Stimulated activated memory B cell treated with anti-CD40 and anti-IgM and Interleukin-4, amounts not matched to agents 10 μg/mL and 1 μg/mL and 100 μg/mL, for 72 hours (primary cell): ENCODE data around the gene DAO.
A peak's percentile ranks its signal among the peaks of the same experiment; 100 is the strongest.

Experiments used
- ATAC-seq: fragments of 150-1000 bp; cut with Tn5 transposase; 2 replicates; pipeline ENCODE4 v1.10.0; 2021
- H3K27ac Mint-ChIP-seq: one replicate; pipeline ENCODE4 v1.8.0; 2022; ENCODE audit warnings: mild to moderate bottlenecking, mixed read lengths
- H3K27me3 Mint-ChIP-seq: one replicate; pipeline ENCODE4 v1.8.0; 2022; ENCODE audit warnings: mixed read lengths
- H3K36me3 Mint-ChIP-seq: one replicate; pipeline ENCODE4 v1.8.0; 2022; ENCODE audit warnings: mixed read lengths
- H3K4me1 Mint-ChIP-seq: one replicate; pipeline ENCODE4 v1.8.0; 2022; ENCODE audit warnings: mixed read lengths
- H3K4me3 Mint-ChIP-seq: one replicate; pipeline ENCODE4 v1.8.0; 2022; ENCODE audit warnings: mild to moderate bottlenecking, moderate library complexity, mixed read lengths
- H3K9me3 Mint-ChIP-seq: one replicate; pipeline ENCODE4 v1.8.0; 2022; ENCODE audit warnings: mixed read lengths

DAO gene

DNA sequence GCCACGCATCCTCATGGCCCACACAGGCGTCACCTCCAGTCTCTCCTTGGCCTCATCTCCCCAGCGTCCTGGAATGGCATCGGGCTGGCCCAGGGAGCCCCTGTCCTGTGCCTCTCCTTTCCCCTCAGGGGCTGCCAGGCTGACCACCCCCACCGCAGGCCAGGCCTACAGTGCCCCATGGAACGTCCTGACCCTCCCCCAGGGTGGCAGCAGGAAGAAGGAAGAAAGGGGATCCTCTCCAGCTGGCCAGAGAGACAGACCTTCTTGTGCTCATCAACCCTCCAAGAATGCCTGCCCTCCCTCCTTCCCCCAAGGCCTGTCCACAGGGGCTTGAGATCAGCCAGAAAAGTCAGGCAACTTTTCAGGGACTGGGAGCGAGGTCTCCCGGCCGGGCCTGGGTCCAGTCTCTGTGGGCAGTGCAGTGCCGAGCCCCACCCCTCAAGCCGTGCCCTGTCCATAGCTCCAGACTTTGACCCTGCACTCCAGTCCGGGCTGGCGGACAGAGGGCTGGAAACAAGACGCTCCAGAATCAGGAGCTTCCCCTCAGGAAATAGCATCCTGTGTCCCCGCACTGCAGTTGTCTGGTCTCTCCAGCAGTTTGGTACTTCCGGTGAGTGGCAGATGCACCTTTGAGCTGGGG, at the start of gene DAO:
DAO (plus strand) TSS at position 478 of the 640 bp plus-strand sequence. CDS start 4,915 bp downstream, outside the sequence.
- H3K9me3 Mint-ChIP-seq = no peaks in the 10 kb centered on the region
- no peak within 1 kb of the TSS for H3K4me3 Mint-ChIP-seq
- peaks cover 6% of the 10 kb centered on the region for H3K27me3 Mint-ChIP-seq
- no peaks in the 10 kb centered on the region for H3K4me1 Mint-ChIP-seq
- ATAC-seq = no peak
- H3K36me3 Mint-ChIP-seq = no peaks in the 10 kb centered on the region
- no peak within 1 kb of the TSS for H3K27ac Mint-ChIP-seq

DNA sequence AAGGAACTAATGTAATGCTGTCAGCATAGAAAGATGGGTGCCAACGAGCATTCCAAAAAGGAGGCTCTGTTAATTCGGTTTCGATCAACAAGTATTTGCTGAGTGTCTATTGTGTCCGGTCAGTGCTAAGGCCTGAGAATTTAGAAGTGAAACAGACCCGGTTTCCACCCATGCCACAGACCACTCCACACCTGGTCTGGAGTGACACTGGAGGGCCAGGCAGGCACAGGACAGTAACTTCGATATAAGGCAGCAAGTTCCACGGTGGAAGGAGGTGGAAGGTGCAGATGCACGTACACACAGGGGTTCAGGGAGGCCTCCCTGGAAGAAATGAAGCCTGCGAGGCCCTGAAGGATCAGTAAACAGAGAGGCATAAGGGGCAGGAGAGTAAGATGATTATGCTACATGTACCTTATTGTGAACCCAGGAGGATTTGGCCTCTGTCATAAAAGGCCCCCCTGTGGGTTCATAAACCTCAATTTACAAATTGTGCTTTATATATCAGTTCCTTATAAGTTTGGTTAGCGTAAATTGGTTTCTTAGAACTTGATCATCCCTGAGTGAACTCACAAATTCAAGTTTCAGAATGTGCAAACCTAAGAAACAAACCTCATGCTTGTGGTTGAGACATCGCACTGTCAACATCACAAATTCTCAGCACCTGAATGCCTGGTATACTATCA, 48.4 kb upstream of the DAO start:
- no peak overlapping the region for H3K4me3 Mint-ChIP-seq
- peaks cover 24% of the 10 kb centered on the region for H3K4me1 Mint-ChIP-seq
- peak; percentile 70 for ATAC-seq
- H3K27me3 Mint-ChIP-seq = no peaks in the 10 kb centered on the region
- H3K9me3 Mint-ChIP-seq = no peaks in the 10 kb centered on the region
- peaks cover 47% of the 10 kb centered on the region for H3K36me3 Mint-ChIP-seq
- peak overlapping the region; percentile 40 for H3K27ac Mint-ChIP-seq

DNA sequence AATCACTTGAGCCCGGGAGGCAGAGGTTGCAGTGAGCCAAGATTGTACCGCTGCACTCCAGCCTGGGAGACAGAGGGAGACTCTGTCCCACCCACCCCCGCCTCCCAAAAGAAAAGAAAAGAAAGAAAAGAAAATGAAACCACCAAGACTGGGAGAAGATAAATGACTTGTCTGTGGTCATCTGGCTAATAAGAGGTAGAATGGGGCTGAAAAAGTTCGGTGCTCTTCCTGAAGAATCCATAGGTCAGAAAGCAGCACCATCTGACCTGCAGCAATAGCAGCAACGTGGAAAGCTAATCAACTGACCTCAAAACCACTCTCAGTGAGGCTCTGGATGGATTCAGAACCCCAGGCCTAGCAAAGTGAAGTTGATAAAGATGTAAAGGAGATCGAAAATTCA, 47.7 kb upstream of the DAO start:
- no peak for ATAC-seq
- no peaks in the 10 kb centered on the region for H3K27me3 Mint-ChIP-seq
- no peak overlapping the region for H3K4me3 Mint-ChIP-seq
- no peaks in the 10 kb centered on the region for H3K9me3 Mint-ChIP-seq
- H3K4me1 Mint-ChIP-seq = peaks cover 18% of the 10 kb centered on the region
- H3K27ac Mint-ChIP-seq = peak overlapping the region; percentile 40
- peaks cover 52% of the 10 kb centered on the region for H3K36me3 Mint-ChIP-seq

GRCh38 chr12:108832730-108833354, 47.0 kb upstream of the DAO start:
- no peak overlapping the region for H3K4me3 Mint-ChIP-seq
- no peaks in the 10 kb centered on the region for H3K27me3 Mint-ChIP-seq
- H3K27ac Mint-ChIP-seq = no peak overlapping the region
- no peaks in the 10 kb centered on the region for H3K9me3 Mint-ChIP-seq
- no peak for ATAC-seq
- H3K36me3 Mint-ChIP-seq = peaks cover 54% of the 10 kb centered on the region
- peaks cover 20% of the 10 kb centered on the region for H3K4me1 Mint-ChIP-seq

DNA sequence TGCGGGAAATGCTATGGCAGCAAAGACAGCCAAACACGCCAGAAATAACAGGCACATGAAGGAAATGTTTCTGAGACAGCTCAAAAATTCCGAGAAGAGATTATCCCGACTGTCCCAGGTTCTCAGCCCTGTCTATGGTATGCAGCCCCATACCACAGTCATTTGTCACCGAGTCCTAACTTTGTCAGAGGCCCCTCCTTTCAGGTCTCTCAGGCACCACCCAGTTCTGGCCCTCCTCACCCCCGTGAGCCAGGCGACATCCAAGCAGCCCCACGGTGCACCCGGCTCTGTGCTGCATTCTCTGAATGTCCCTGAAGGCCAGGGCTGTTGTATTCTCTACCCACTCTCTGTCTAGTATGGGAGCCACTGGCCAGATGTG, 46.5 kb upstream of the DAO start:
- peaks cover 59% of the 10 kb centered on the region for H3K36me3 Mint-ChIP-seq
- peaks cover 25% of the 10 kb centered on the region for H3K4me1 Mint-ChIP-seq
- no peak for ATAC-seq
- no peaks in the 10 kb centered on the region for H3K27me3 Mint-ChIP-seq
- no peaks in the 10 kb centered on the region for H3K9me3 Mint-ChIP-seq
- no peak overlapping the region for H3K27ac Mint-ChIP-seq
- no peak overlapping the region for H3K4me3 Mint-ChIP-seq

GRCh38 chr12:108833757-108834472, 46.0 kb upstream of the DAO start:
- H3K36me3 Mint-ChIP-seq = peaks cover 65% of the 10 kb centered on the region
- no peak overlapping the region for H3K4me3 Mint-ChIP-seq
- H3K9me3 Mint-ChIP-seq = no peaks in the 10 kb centered on the region
- peaks cover 30% of the 10 kb centered on the region for H3K4me1 Mint-ChIP-seq
- no peak overlapping the region for H3K27ac Mint-ChIP-seq
- ATAC-seq = no peak
- H3K27me3 Mint-ChIP-seq = no peaks in the 10 kb centered on the region

GRCh38 chr12:108835860-108836634, 43.8 kb upstream of the DAO start:
- ATAC-seq = no peak
- Mint-ChIP-seq H3K36me3 (peaks cover 57% of the 10 kb centered on the region), H3K4me1 (peaks cover 41% of the 10 kb centered on the region), H3K4me3 (no peak overlapping the region), H3K9me3 (no peaks in the 10 kb centered on the region), H3K27me3 (no peaks in the 10 kb centered on the region), H3K27ac (peak overlapping the region; percentile 57)

- no peak for ATAC-seq
- Mint-ChIP-seq H3K36me3 (peaks cover 55% of the 10 kb centered on the region), H3K27me3 (no peaks in the 10 kb centered on the region), H3K27ac (peak overlapping the region; percentile 91), H3K4me3 (no peak overlapping the region), H3K9me3 (no peaks in the 10 kb centered on the region), H3K4me1 (peaks cover 33% of the 10 kb centered on the region)
These were observed 42.7 kb upstream of the DAO start for GRCh38 chr12:108837239-108837638.

GRCh38 chr12:108837680-108838079, 42.2 kb upstream of the DAO start:
- H3K27ac Mint-ChIP-seq = peak overlapping the region; percentile 91
- H3K27me3 Mint-ChIP-seq = no peaks in the 10 kb centered on the region
- peaks cover 56% of the 10 kb centered on the region for H3K36me3 Mint-ChIP-seq
- peaks cover 34% of the 10 kb centered on the region for H3K4me1 Mint-ChIP-seq
- no peak overlapping the region for H3K4me3 Mint-ChIP-seq
- H3K9me3 Mint-ChIP-seq = no peaks in the 10 kb centered on the region
- ATAC-seq = no peak

DNA sequence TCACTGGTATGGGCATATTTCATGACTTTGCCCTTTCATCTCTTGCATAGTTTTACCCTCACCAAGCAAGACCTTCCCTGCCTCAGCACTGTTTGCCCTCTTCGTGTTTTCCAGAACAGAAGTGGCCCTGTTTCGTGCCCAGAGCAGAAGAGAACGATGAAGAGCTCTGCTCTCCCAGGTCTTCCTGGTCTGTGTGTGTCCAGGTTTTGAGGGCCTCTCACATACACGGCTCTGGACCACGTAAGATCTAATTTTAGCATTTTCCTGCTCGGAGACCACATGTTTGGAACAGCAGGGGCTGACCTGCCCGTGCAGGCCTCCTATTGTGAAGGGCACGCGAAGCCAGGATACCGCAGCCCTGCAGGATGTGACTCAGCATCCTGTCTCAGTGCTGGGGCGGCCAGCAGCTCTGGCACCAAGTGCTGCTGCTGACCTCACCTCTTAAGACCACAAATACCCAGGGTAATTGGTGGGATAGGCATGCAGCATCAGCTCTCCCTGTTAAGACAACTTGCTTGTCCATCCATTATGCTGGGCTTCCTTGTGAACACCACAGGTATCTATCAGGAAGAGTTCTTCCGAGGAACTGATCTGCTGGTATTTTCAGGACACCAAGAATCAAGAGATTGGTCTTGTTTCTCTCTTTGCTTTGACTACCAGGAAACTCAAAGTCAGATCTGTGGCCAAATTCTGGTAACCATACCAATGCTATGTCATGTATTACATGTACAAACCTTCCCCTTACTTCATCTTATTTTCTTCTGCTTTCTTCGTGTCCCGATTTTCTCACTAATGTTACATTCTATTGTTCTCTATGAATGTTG, 41.5 kb upstream of the DAO start:
- peak overlapping the region; percentile 42 for H3K4me3 Mint-ChIP-seq
- H3K36me3 Mint-ChIP-seq = peaks cover 53% of the 10 kb centered on the region
- peak overlapping the region; percentile 91 for H3K27ac Mint-ChIP-seq
- no peaks in the 10 kb centered on the region for H3K9me3 Mint-ChIP-seq
- H3K4me1 Mint-ChIP-seq = peaks cover 34% of the 10 kb centered on the region
- no peaks in the 10 kb centered on the region for H3K27me3 Mint-ChIP-seq
- peak; percentile 97 for ATAC-seq

- Mint-ChIP-seq H3K27me3 (no peaks in the 10 kb centered on the region), H3K4me1 (peaks cover 34% of the 10 kb centered on the region), H3K9me3 (no peaks in the 10 kb centered on the region), H3K27ac (peak overlapping the region; percentile 91), H3K36me3 (peaks cover 47% of the 10 kb centered on the region), H3K4me3 (no peak overlapping the region)
- no peak for ATAC-seq
These were observed 40.6 kb upstream of the DAO start for GRCh38 chr12:108839018-108839889.

DNA sequence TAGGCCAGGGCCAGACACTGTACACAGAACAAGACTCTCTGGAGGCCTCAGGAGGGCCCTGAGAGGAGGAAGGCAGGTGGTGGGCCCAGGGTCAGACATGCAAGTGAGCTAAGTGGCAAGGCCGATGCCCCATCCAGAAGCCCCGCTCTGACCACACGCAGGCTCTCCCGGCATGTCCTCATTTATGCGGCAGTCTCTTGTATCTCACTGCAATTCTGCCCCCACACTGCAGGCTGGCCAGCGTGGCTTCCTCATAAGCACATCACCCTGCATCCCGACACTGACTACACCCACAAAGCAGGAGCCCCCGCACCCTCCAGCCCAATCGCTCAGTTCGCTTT, 40.0 kb upstream of the DAO start:
- Mint-ChIP-seq H3K36me3 (peaks cover 43% of the 10 kb centered on the region), H3K27me3 (no peaks in the 10 kb centered on the region), H3K27ac (peak overlapping the region; percentile 91), H3K9me3 (no peaks in the 10 kb centered on the region), H3K4me3 (no peak overlapping the region), H3K4me1 (peaks cover 34% of the 10 kb centered on the region)
- ATAC-seq = no peak

DNA sequence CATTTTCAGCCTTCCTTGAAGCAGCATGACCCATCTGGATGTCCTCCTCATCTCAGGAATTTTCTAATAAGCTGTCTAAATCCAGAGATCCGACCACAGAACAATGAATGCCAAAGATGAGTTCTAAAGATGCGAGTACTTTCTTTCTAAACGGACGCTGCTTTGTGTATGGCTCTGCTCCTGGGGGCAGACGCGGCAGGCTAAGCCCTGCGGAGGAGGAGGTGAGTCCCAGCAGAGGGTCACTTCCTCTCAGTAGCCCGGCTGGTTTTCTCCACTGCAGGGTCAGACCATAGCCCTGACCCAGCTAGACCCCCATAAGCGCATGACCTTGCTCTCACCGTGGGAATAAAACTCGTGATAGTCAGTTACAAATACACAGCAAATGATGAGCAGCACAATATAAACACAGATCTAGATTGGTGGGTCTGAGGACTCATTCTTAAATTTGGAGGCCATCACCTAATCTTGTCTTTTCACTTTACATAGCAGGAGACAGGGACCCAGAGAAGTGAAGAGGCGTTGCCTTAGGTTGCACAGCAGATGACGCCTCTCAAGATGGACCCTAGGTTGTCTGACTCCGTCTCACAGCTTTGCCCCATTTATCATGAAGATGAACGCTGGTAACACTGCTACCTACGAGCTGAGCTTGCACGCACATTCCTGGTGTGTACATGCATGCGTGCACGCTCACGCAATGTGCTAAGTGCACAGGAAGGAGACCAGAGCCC, 39.1 kb upstream of the DAO start:
- Mint-ChIP-seq H3K9me3 (no peaks in the 10 kb centered on the region), H3K27me3 (no peaks in the 10 kb centered on the region), H3K36me3 (peaks cover 39% of the 10 kb centered on the region), H3K4me3 (no peak overlapping the region), H3K27ac (no peak overlapping the region), H3K4me1 (peaks cover 31% of the 10 kb centered on the region)
- no peak for ATAC-seq
